ENCODE data around the gene ATP8B4. TPM values are rescaled to one million over a fixed set of nuclear protein-coding genes. Genes with fewer than 3 reads are reported as not detected.

The ATP8B4 gene
- total and polyA plus RNA-seq, 8 donors, result 2.1 to 8.1 (median 2.9) TPM

- ATAC-seq, result no peak
- peak overlapping the region in 1 of 2 donors; percentile 4 for H3K27ac ChIP-seq
Observed at GRCh38 chr15:50084932-50085331, 34.1 kb downstream of the ATP8B4 start.

DNA sequence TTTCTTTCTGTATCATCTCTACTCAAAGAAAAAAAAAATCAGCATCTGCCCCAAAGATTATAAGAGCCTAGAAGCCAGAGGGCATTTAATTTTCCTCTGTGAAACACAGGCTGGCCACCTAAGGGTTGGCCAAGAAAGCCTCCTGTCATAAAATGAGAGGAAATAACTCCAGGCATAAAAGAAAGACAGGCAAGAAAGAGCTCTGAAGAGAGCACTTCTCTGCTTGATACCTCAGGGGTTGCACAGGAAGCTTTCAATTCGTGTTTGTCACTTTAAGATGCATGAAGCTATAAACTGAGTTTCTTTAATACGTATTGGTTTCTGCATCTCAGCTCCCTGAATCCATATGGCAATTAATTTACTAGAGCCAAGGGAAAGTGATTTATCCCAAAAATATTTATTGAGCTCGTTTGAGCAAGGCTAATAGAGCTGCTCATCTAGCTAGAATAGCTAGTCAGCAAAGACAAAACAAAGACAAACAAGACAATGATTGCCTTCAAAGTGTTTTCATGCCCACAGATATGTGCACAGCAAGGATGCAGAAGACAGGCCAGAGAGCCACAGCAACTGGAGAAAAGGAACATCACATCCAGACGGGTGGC is 35.5 kb downstream of the ATP8B4 start:
- Histone ChIP-seq H3K27ac (peak overlapping the region in 1 of 2 donors; percentile 4), H3K4me3 (no peak overlapping the region), H3K9me3 (no peaks in the 10 kb centered on the region), H3K36me3 (no peaks in the 10 kb centered on the region), H3K27me3 (no peaks in the 10 kb centered on the region), H3K4me1 (peaks cover 0 to 11% of the 10 kb centered on the region in 2 donors)
- DNase-seq (no peak), ATAC-seq (no peak)
- TF ChIP-seq CTCF (IDR thresholded peaks at IDR 0.05), result no peak
- intact Hi-C loops (cut with DNase I), result no loop called here

More at GRCh38 chr15:50084932-50085331, 34.1 kb downstream of the ATP8B4 start:
- no peak overlapping the region for H3K4me3 ChIP-seq
- H3K9me3 ChIP-seq, result no peaks in the 10 kb centered on the region
- no peak for TF ChIP-seq CTCF (IDR thresholded peaks at IDR 0.05)
- DNase-seq, result no peak
- H3K36me3 ChIP-seq, result no peaks in the 10 kb centered on the region
- H3K27me3 ChIP-seq, result no peaks in the 10 kb centered on the region
- peaks cover 0 to 11% of the 10 kb centered on the region in 2 donors for H3K4me1 ChIP-seq
- intact Hi-C loops (cut with DNase I), result no loop called here

- DNase-seq, result no peak
- no peak overlapping the region for H3K27ac ChIP-seq
- H3K36me3 ChIP-seq, result no peaks in the 10 kb centered on the region
- peaks cover 0 to 11% of the 10 kb centered on the region in 2 donors for H3K4me1 ChIP-seq
- intact Hi-C loops (cut with DNase I), result no loop called here
- no peak for TF ChIP-seq CTCF (IDR thresholded peaks at IDR 0.05)
- H3K4me3 ChIP-seq, result no peak overlapping the region
- H3K27me3 ChIP-seq, result no peaks in the 10 kb centered on the region
- no peak for ATAC-seq
- H3K9me3 ChIP-seq, result no peaks in the 10 kb centered on the region
Observed at GRCh38 chr15:50082066-50082465, 37.0 kb downstream of the ATP8B4 start.

- ATAC-seq (no peak), DNase-seq (no peak)
- H3K27ac ChIP-seq, result no peak overlapping the region
- H3K4me1 ChIP-seq, result no peaks in the 10 kb centered on the region
- no peak overlapping the region for H3K4me3 ChIP-seq
- no peaks in the 10 kb centered on the region for H3K36me3 ChIP-seq
- no peak for TF ChIP-seq CTCF (IDR thresholded peaks at IDR 0.05)
- intact Hi-C loops (cut with DNase I), result no loop called here
- no peaks in the 10 kb centered on the region for H3K27me3 ChIP-seq
- no peaks in the 10 kb centered on the region for H3K9me3 ChIP-seq
Observed at GRCh38 chr15:50077651-50078050, 41.4 kb downstream of the ATP8B4 start.

GRCh38 chr15:50077176-50077575 is 41.9 kb downstream of the ATP8B4 start:
- intact Hi-C loops (cut with DNase I), result no loop called here
- H3K27ac ChIP-seq, result no peak overlapping the region
- no peaks in the 10 kb centered on the region for H3K27me3 ChIP-seq

More at GRCh38 chr15:50077176-50077575, 41.9 kb downstream of the ATP8B4 start:
- no peak for TF ChIP-seq CTCF (IDR thresholded peaks at IDR 0.05)
- Histone ChIP-seq H3K36me3 (no peaks in the 10 kb centered on the region), H3K4me3 (no peak overlapping the region), H3K9me3 (no peaks in the 10 kb centered on the region), H3K4me1 (no peaks in the 10 kb centered on the region)
- DNase-seq (no peak), ATAC-seq (no peak)

Measured in left lung (tissue), 10 donors.